ENCODE data around the gene C6orf136.

DNA sequence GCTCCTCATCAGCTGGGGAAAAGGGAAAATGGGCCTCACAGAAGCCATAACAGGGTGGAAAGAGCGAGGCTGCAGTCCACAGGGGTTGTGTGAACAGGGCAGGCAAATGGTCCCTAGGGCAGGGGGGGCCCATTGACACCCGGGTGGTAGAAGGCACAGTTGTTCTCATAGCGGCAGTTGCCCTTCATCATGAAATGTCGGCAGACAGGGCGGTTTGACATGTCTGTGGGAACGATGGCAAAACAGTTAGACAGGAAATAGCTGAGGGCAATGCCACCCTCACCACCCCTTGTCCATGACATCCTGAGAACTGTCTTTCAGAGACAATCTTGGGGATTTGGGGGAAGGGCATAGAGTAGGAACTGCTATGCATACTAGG lies 45.5 kb upstream of the C6orf136 start:
- TF ChIP-seq, protein P1, sequence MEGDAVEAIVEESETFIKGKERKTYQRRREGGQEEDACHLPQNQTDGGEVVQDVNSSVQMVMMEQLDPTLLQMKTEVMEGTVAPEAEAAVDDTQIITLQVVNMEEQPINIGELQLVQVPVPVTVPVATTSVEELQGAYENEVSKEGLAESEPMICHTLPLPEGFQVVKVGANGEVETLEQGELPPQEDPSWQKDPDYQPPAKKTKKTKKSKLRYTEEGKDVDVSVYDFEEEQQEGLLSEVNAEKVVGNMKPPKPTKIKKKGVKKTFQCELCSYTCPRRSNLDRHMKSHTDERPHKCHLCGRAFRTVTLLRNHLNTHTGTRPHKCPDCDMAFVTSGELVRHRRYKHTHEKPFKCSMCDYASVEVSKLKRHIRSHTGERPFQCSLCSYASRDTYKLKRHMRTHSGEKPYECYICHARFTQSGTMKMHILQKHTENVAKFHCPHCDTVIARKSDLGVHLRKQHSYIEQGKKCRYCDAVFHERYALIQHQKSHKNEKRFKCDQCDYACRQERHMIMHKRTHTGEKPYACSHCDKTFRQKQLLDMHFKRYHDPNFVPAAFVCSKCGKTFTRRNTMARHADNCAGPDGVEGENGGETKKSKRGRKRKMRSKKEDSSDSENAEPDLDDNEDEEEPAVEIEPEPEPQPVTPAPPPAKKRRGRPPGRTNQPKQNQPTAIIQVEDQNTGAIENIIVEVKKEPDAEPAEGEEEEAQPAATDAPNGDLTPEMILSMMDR (optimal IDR thresholded peaks at IDR 0.05 in 1 of 3, IDR thresholded peaks at IDR 0.05 in 1 of 3, conservative IDR thresholded peaks at IDR 0.05 in 1 of 3; ENCODE audit: extremely low read depth in 1 of 3, insufficient read depth in 2 of 3, low read length in 3 of 3), result no peak
- no peak for TF ChIP-seq EZH2 (IDR thresholded peaks at IDR 0.05; ENCODE audit: low read length)

Measured in keratinocyte (primary cell).